Prostate gland (tissue), 2 donors: ENCODE data around the gene UQCR11. TPM values are rescaled to one million over a fixed set of nuclear protein-coding genes. Genes with fewer than 3 reads are reported as not detected.

Experiments
- DNase-seq: peaks from one replicate; pipeline ENCODE4 v3.0.0-alpha.2; 2019; ENCODE audit warnings: low spot score
- H3K27ac ChIP-seq, 2 donors: fragments of 200-600 bp; sonication (generic); 2 replicates each; pipeline ENCODE4 v1.5.1; 2017 to 2019
- H3K27me3 ChIP-seq: fragments of 200-600 bp; sonication (generic); replicated peaks from 2 replicates; pipeline ENCODE4 v1.5.1; 2019; ENCODE audit not compliant: insufficient read depth
- H3K36me3 ChIP-seq, 2 donors: fragments of 200-600 bp; sonication (generic); 1 replicate in 1 of 2; 2 replicates in 1 of 2; pipeline versions ENCODE4 v1.5.1 to v1.8.1; 2017 to 2019
- H3K4me1 ChIP-seq: fragments of 200-600 bp; sonication (generic); replicated peaks from 2 replicates; pipeline ENCODE4 v1.5.1; 2019
- H3K4me3 ChIP-seq, 2 donors: fragments of 200-600 bp; sonication (generic); 2 replicates each; pipeline ENCODE4 v1.5.1; 2017 to 2019
- H3K9me3 ChIP-seq: fragments of 200-600 bp; sonication (generic); 2 replicates; pipeline ENCODE4 v1.5.1; 2017
- POLR2A ChIP-seq: fragments of 450-650 bp; IDR thresholded peaks from one replicate; pipeline ENCODE4 v1.6.1; 2016; ENCODE audit warnings: antibody characterized with exemption, mild to moderate bottlenecking
- POLR2AphosphoS5 ChIP-seq: sonication (generic); formaldehyde crosslinking; IDR thresholded peaks from one replicate; pipeline ENCODE4 v1.6.1; 2017; ENCODE audit warnings: antibody characterized with exemption
- WGBS: methylation state at CpG from one replicate; pipeline ENCODE4 v1.1.5; 2018; 5-methylcytosine and 5-hydroxymethylcytosine counted together
- intact Hi-C: fragments of 100-400 bp; cut with DNase I; formaldehyde crosslinking; loops from one replicate; pipeline ENCODE4 v1.14.2; 2022
- total RNA-seq, 2 donors: library from RNA; depleted of rRNA; stranded (reverse); fragments of >200 nt; gene quantifications; one replicate each; pipeline ENCODE4 v1.1.0, GENCODE V29; 2016
- TF ChIP-seq, protein P1 (sequence below), 4 experiments: fragments of 200-600 bp in 2 of 4; fragments of 450-650 bp in 2 of 4; sonication (generic) in 2 of 4; IDR thresholded peaks; 1 replicate in 3 of 4; 2 replicates in 1 of 4; pipeline ENCODE4 v1.5.1; 2016 to 2019; ENCODE audit warnings: antibody characterized with exemption in 4 of 4, mild to moderate bottlenecking in 2 of 4, moderate library complexity in 2 of 4

Gene UQCR11
- total RNA-seq, 2 donors from 2014 or later = 87.1 to 108 TPM

DNA sequence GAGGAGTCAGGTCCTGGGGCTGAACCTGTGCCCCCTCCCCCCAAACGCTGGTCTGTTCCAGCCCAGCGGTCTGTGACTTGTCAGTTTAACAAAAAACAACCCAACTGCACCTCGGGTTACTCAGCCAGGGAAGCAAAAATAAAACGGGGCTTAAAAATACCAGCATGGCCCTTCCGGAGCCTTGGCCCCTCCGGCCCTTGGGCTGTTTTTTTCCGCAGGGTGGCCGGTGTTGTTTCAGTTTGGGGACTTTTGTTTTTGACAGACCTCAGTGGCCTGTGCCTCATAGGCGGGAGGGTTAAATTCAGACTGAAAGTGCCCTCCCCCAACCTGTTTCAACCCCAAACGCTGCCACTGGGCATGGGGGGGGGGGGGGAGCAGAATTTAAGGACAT lies 43.2 kb upstream of the UQCR11 start:
- TF ChIP-seq, protein P1, sequence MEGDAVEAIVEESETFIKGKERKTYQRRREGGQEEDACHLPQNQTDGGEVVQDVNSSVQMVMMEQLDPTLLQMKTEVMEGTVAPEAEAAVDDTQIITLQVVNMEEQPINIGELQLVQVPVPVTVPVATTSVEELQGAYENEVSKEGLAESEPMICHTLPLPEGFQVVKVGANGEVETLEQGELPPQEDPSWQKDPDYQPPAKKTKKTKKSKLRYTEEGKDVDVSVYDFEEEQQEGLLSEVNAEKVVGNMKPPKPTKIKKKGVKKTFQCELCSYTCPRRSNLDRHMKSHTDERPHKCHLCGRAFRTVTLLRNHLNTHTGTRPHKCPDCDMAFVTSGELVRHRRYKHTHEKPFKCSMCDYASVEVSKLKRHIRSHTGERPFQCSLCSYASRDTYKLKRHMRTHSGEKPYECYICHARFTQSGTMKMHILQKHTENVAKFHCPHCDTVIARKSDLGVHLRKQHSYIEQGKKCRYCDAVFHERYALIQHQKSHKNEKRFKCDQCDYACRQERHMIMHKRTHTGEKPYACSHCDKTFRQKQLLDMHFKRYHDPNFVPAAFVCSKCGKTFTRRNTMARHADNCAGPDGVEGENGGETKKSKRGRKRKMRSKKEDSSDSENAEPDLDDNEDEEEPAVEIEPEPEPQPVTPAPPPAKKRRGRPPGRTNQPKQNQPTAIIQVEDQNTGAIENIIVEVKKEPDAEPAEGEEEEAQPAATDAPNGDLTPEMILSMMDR (IDR thresholded peaks at IDR 0.05) = no peak
- no peak for TF ChIP-seq POLR2A
- no peak for TF ChIP-seq POLR2AphosphoS5
- intact Hi-C loops = no loop called here
- Histone ChIP-seq H3K27ac (no peak overlapping the region), H3K4me1 (peaks cover 8% of the 10 kb centered on the region), H3K9me3 (no peaks in the 10 kb centered on the region), H3K27me3 (no peaks in the 10 kb centered on the region), H3K36me3 (no peaks in the 10 kb centered on the region), H3K4me3 (no peak overlapping the region)
- DNase-seq = no peak
- WGBS = 71% methylated on average over 10 of the region's 10 CpGs

DNA sequence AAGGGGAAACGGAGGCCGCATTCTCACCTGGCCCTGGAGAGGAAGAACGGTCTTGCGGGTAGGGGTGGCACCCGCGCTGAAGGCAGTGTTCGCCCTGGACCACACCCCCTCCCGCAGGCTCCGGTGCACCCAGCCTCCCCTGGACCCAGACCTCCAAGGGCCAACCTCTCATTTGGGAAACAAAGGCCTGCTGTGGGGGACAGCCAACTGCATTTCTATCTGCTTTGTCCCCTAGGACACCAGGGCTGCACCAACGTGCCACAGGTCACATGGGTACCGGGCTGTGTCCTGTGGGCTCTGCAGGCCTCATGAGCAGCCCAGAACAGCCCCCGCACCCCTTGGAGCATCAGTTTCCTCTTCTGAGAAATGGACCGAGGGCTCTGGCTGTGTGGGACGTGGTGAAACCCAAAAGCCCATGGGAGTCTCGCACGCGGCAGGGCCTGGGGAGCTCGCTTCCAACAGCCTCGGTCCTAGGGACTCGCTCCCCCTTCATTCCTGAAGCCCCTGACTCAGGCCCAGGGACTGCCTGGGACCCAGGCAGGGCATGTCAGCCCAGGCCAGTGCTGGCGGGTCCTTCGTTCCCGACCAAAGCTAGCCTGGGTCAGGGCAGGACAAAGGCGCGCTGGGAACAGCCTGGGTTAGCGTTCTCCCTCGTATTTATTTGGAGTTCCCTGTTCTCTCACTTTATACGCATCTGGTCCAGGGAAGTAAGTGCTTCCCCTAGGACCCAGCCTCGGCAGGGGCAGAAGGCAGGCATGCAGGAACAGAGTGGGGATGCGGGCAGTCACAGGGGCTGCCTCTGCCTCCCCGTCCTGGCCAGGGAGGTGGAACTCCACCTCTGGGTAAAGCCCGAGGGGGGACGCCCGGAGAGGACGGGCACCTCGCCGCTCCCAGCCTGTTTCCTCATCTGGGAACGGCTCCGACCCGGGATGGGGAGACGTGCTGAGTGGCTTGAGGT lies 42.5 kb upstream of the UQCR11 start:
- H3K36me3 ChIP-seq = no peaks in the 10 kb centered on the region
- TF ChIP-seq POLR2A = no peak
- no peak for TF ChIP-seq POLR2AphosphoS5
- TF ChIP-seq, protein P1 (IDR thresholded peaks at IDR 0.05) = no peak
- peaks cover 8% of the 10 kb centered on the region for H3K4me1 ChIP-seq
- no peaks in the 10 kb centered on the region for H3K9me3 ChIP-seq
- no peaks in the 10 kb centered on the region for H3K27me3 ChIP-seq
- 92% methylated on average over 40 of the region's 41 CpGs for WGBS
- no peak for DNase-seq
- no peak overlapping the region for H3K27ac ChIP-seq
- intact Hi-C loops = no loop called here
- H3K4me3 ChIP-seq = no peak overlapping the region

DNA sequence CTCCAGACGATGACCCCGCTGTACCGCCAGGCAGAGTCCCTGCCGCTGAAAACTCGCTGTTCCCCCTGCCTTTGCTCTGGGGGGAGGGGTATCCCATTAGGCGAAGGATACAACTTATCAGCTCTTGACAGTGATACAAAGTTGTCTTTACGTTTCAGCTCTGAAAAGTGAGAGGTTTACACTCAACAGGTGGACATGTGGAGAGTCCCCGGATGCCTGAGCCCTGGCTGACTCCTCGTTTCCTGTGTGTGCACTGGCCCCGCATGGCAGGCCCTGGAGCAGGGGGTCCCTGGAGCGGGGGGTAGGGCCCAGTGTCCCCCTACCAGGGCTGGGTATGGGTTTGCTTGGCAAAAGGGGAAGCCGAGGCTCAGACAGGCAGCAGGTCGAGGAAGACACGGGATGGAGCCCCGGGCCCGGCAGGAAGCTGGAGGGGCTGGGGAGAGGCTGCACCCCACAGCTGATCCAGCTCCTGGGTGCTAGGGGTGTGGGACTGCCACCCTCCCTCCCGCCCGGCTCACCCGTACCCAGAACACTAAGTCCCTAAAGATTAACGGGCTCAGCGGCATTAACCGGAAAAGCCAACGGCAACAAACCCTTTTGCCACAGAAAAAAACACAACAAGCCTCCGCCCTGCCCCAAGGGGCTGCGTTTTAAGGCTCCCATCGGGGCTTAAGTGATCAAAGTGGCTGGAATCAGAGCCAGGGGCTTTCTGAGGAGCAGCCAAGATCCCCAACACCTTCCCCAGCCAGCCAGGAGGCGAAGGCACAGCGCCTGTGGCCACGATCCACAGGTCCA lies 41.6 kb upstream of the UQCR11 start:
- H3K4me1 ChIP-seq = peaks cover 8% of the 10 kb centered on the region
- intact Hi-C loops = no loop called here
- H3K27ac ChIP-seq = no peak overlapping the region
- WGBS = 84% methylated on average over 29 of the region's 29 CpGs
- H3K4me3 ChIP-seq = no peak overlapping the region
- H3K27me3 ChIP-seq = no peaks in the 10 kb centered on the region
- H3K9me3 ChIP-seq = no peaks in the 10 kb centered on the region
- DNase-seq = no peak
- no peaks in the 10 kb centered on the region for H3K36me3 ChIP-seq
- TF ChIP-seq, protein P1 (IDR thresholded peaks at IDR 0.05) = no peak
- TF ChIP-seq POLR2A = no peak
- no peak for TF ChIP-seq POLR2AphosphoS5

DNA sequence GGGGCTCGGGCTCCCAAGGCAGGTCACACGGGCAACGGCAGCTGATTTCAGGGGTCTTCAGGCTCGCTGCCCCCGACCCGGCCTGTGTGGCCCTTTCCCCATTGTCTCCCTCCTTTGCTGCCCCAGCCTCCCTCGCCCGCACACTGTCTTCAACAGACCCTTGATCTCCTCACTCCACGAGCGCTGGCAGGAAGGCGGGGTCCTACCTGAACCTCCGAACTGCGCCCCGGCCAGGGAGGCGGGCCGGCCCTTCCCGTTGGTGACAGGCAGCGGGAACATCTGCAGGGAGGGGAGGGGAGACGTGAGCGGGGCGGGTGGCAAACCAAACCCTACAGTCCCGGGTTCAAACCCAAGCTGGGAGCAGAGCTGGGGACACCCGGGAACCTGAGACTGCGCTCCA lies 40.9 kb upstream of the UQCR11 start:
- Histone ChIP-seq H3K27me3 (no peaks in the 10 kb centered on the region), H3K4me3 (no peak overlapping the region), H3K9me3 (no peaks in the 10 kb centered on the region), H3K27ac (no peak overlapping the region), H3K36me3 (no peaks in the 10 kb centered on the region), H3K4me1 (peaks cover 6% of the 10 kb centered on the region)
- no peak for TF ChIP-seq POLR2A
- TF ChIP-seq, protein P1 (IDR thresholded peaks at IDR 0.05) = no peak
- TF ChIP-seq POLR2AphosphoS5 = no peak
- DNase-seq = no peak
- intact Hi-C loops = no loop called here
- 88% methylated on average over 16 of the region's 24 CpGs for WGBS
